Measurements from ENCODE around the gene DST.

DNA sequence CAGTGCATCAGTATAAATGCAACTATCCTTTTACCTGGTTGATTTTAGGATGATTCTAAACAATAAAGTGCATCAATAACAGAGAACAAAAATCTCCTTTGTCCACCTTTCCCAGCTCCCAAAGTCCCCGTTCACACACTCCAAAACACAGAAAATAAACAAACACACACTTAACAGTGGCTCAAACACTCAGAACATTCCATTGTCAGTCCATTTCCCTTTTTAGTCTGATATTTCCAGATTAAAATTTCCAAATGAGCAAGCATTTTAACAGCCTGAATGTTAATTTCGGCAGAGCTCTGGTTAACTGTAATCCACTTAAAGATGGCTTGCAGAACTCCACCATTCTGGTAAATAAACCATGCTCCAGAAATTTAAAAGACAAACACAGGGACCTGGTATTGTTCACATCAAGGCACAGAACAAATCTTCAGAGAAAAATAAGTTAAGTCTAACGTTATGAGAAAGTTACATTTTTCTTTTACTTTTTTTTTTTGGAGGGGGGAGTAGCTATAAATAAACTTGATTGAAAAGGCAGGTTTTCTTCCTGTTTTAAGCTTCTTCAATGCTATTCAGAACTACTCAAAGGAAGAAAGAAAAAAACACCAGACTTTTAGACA lies 100.8 kb downstream of the DST start:
- TF ChIP-seq, protein P1, sequence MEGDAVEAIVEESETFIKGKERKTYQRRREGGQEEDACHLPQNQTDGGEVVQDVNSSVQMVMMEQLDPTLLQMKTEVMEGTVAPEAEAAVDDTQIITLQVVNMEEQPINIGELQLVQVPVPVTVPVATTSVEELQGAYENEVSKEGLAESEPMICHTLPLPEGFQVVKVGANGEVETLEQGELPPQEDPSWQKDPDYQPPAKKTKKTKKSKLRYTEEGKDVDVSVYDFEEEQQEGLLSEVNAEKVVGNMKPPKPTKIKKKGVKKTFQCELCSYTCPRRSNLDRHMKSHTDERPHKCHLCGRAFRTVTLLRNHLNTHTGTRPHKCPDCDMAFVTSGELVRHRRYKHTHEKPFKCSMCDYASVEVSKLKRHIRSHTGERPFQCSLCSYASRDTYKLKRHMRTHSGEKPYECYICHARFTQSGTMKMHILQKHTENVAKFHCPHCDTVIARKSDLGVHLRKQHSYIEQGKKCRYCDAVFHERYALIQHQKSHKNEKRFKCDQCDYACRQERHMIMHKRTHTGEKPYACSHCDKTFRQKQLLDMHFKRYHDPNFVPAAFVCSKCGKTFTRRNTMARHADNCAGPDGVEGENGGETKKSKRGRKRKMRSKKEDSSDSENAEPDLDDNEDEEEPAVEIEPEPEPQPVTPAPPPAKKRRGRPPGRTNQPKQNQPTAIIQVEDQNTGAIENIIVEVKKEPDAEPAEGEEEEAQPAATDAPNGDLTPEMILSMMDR (IDR thresholded peaks at IDR 0.05; ENCODE audit: low read depth, low read length, poor library complexity, severe bottlenecking), result no peak
- TF ChIP-seq EZH2phosphoT487 (IDR thresholded peaks at IDR 0.05; ENCODE audit: borderline replicate concordance, low read length), result no peak

All from DOHH2 (cell line).